Epithelial cell of proximal tubule (primary cell): Measurements from ENCODE around the gene MCF2L. TPM values are rescaled to one million over a fixed set of nuclear protein-coding genes. Genes with fewer than 3 reads are reported as not detected.
"Not testable (repeated sequence)": the region's sequence is repeated elsewhere in the genome, so short reads cannot be mapped to it uniquely, and the experiment has no call there.

Source experiments
- DNase-seq: peaks from one replicate; pipeline ENCODE4 v3.0.0-alpha.2; 2011; ENCODE audit warnings: low read depth
- H3K4me3 ChIP-seq: 2 replicates; pipeline ENCODE4 v1.5.1; 2011; ENCODE audit warnings: low read depth, mild to moderate bottlenecking, low read length
- CTCF ChIP-seq: conservative IDR thresholded peaks from 2 replicates; pipeline ENCODE4 v1.5.1; 2012; ENCODE audit warnings: low read depth, mild to moderate bottlenecking, low read length
- total RNA-seq: library from RNA; depleted of rRNA; stranded (reverse); fragments of >200 nt; gene quantifications from 2 replicates; pipeline ENCODE4 v1.2.3, GENCODE V29; 2015

MCF2L gene
- total RNA-seq, 1 donor from 2014 or later: 10.8 TPM

- no peak for TF ChIP-seq CTCF
These were observed 127.2 kb downstream of the MCF2L start for GRCh38 chr13:113096052-113096744.

GRCh38 chr13:113096745-113097305 lies 127.8 kb downstream of the MCF2L start:
- DNase-seq: no peak
- H3K4me3 ChIP-seq: no peak overlapping the region
- no peak for TF ChIP-seq CTCF

More at GRCh38 chr13:113096052-113096744, 127.2 kb downstream of the MCF2L start:
- H3K4me3 ChIP-seq: no peak overlapping the region
- no peak for DNase-seq

- no peak for TF ChIP-seq CTCF
- H3K4me3 ChIP-seq: no peak overlapping the region
- no peak for DNase-seq
These were observed 128.6 kb downstream of the MCF2L start for GRCh38 chr13:113097651-113098050.

- TF ChIP-seq CTCF: no peak
- DNase-seq: no peak
These were observed 129.2 kb downstream of the MCF2L start for GRCh38 chr13:113098162-113098732.

GRCh38 chr13:113099142-113099541 lies 130.1 kb downstream of the MCF2L start:
- no peak for DNase-seq
- TF ChIP-seq CTCF: no peak
- H3K4me3 ChIP-seq: no peak overlapping the region

More at GRCh38 chr13:113098162-113098732, 129.2 kb downstream of the MCF2L start:
- no peak overlapping the region for H3K4me3 ChIP-seq

GRCh38 chr13:113102302-113102701 lies 133.3 kb downstream of the MCF2L start:
- not testable (repeated sequence) for DNase-seq, H3K4me3 ChIP-seq

- no peak overlapping the region for H3K4me3 ChIP-seq
- DNase-seq: no peak
- TF ChIP-seq CTCF: no peak
These were observed 133.7 kb downstream of the MCF2L start for GRCh38 chr13:113102727-113103126.
